ENCODE results near the gene PARVA. TPM values are rescaled to one million over a fixed set of nuclear protein-coding genes. Genes with fewer than 3 reads are reported as not detected.

PARVA gene
- total and polyA plus RNA-seq, 2 of the 4 experiments (the other 2 are of a cell fraction): 65.2 to 80.2 TPM

- no peak for TF ChIP-seq USF2 (IDR thresholded peaks at IDR 0.05; ENCODE audit: low read depth, low read length)
- TF ChIP-seq POLR2A (IDR thresholded peaks at IDR 0.05; ENCODE audit: low read depth, low read length): no peak
- TF ChIP-seq NFE2L2 (IDR thresholded peaks at IDR 0.05; ENCODE audit: low read depth, low read length): no peak
- no peak for TF ChIP-seq BHLHE40 (IDR thresholded peaks at IDR 0.05; ENCODE audit: low read depth, low read length)
- no peak for TF ChIP-seq SMC3 (IDR thresholded peaks at IDR 0.05; ENCODE audit: low read depth, low read length)
- TF ChIP-seq ELK1 (IDR thresholded peaks at IDR 0.05; ENCODE audit: borderline replicate concordance, low read depth, low read length): no peak
- TF ChIP-seq CHD1 (IDR thresholded peaks at IDR 0.05; ENCODE audit: low read depth, low read length): no peak
- ChIA-PET POLR2A (ENCODE audit: unreplicated experiment) (no interaction called here), CTCF (interaction anchor here (0.6 kb wide), 1 partner anchor 199 kb away, joined by 3 read pairs; no protein-coding TSS in a partner anchor)
- Histone ChIP-seq H3K9me3 (ENCODE audit: control insufficient read depth, insufficient read depth, low read length) (no peaks in the 10 kb centered on the region), H3K4me1 (ENCODE audit: control insufficient read depth, insufficient read depth, low read length) (peaks cover 8% of the 10 kb centered on the region), H2BK15ac (ENCODE audit: low read depth, low read length) (no peak overlapping the region), H3K79me1 (ENCODE audit: low read depth in 1 of 2, low read length in 2 of 2) (peaks cover 44 to 90% of the 10 kb centered on the region in 2 experiments), H3K27me3 (ENCODE audit: control insufficient read depth, insufficient read depth, low read length) (no peaks in the 10 kb centered on the region), H3K56ac (ENCODE audit: extremely low read depth, insufficient read depth, low read length) (no peak overlapping the region), H3K14ac (replicated peaks; ENCODE audit: low read depth, low read length) (no peak overlapping the region), H3K9ac (ENCODE audit: low read depth, low read length) (no peak overlapping the region), H2BK20ac (ENCODE audit: low read depth, low read length) (no peak overlapping the region), H3K23ac (ENCODE audit: low read depth, low read length) (no peak overlapping the region), H4K8ac (ENCODE audit: low read depth in 2 of 2, low read length in 2 of 2) (no peak overlapping the region), H3K4me3 (ENCODE audit: insufficient read depth, low read depth, low read length) (no peak overlapping the region), H3K4me2 (ENCODE audit: low read depth, low read length) (no peak overlapping the region), H3K9me1 (ENCODE audit: insufficient read depth, low read length) (peaks cover 40% of the 10 kb centered on the region), H3K4ac (ENCODE audit: low read depth, low read length) (no peak overlapping the region), H4K91ac (ENCODE audit: insufficient read depth, low read depth, low read length) (no peak overlapping the region), H4K5ac (ENCODE audit: low read depth, low read length) (no peak overlapping the region), H2BK120ac (ENCODE audit: low read depth, low read length) (no peak overlapping the region), H4K20me1 (ENCODE audit: insufficient read depth, low read length) (peaks cover 38% of the 10 kb centered on the region), H3K36me3 (ENCODE audit: control insufficient read depth, insufficient read depth, low read length) (peaks cover 53% of the 10 kb centered on the region), H2BK5ac (ENCODE audit: low read depth, low read length, poor library complexity, severe bottlenecking) (no peak overlapping the region), H3K27ac (ENCODE audit: insufficient read depth, low read length) (no peak overlapping the region), H2AFZ (replicated peaks; ENCODE audit: low read length, poor library complexity) (no peak overlapping the region), H2AK9ac (replicated peaks; ENCODE audit: low read depth, low read length, poor library complexity) (no peak overlapping the region), H3K18ac (ENCODE audit: low read depth, low read length) (no peak overlapping the region), H2AK5ac (ENCODE audit: low read depth, low read length) (no peak overlapping the region)
- intact Hi-C loops (cut with micrococcal nuclease): no loop called here
- no peak for DNase-seq
- no peak for ATAC-seq (ENCODE audit: low read depth)
- WGBS, 2 experiments (ENCODE audit: extremely low coverage in 2 of 2, insufficient read length in 1 of 2): 70% methylated on average over 2 of the region's 7 CpGs; no CpG with 5 or more reads in 1 of the 2 experiments
- BruUV-seq (replicated peaks): no TSS peak
- in situ Hi-C loops (cut with MboI; ENCODE audit: low sequenced_read_pairs): no loop called here
- dilution Hi-C loops (cut with HindIII; ENCODE audit: low sequenced_read_pairs, unreplicated experiment): no loop called here
These were observed 97.5 kb downstream of the PARVA start for GRCh38 chr11:12474871-12475270.
